HAP-1 (cell line): Measurements from ENCODE around the gene GOT2.

Source experiments
- DNase-seq, 2 experiments: peaks; one replicate each; pipeline ENCODE4 v3.0.0-alpha.2; 2016 to 2020; ENCODE audit warnings: low spot score in 2 of 2
- H3K27me3 ChIP-seq: fragments of 250-450 bp; sonication (Bioruptor Pico); 2 replicates; pipeline ENCODE4 v1.5.1; 2020; ENCODE audit warnings: low read depth, mild to moderate bottlenecking, moderate library complexity
- H3K36me3 ChIP-seq: fragments of 250-450 bp; sonication (Bioruptor Pico); replicated peaks from 2 replicates; pipeline ENCODE4 v1.5.1; 2020; ENCODE audit warnings: mild to moderate bottlenecking
- H3K4me1 ChIP-seq: fragments of 250-450 bp; sonication (Bioruptor Pico); 2 replicates; pipeline ENCODE4 v1.5.1; 2020; ENCODE audit warnings: mild to moderate bottlenecking
- H3K4me3 ChIP-seq: fragments of 250-450 bp; sonication (Bioruptor Pico); 2 replicates; pipeline ENCODE4 v1.5.1; 2020; ENCODE audit warnings: mild to moderate bottlenecking, moderate library complexity
- H3K9me3 ChIP-seq: fragments of 250-450 bp; sonication (Bioruptor Pico); 2 replicates; pipeline ENCODE4 v1.5.1; 2020; ENCODE audit warnings: mild to moderate bottlenecking, moderate library complexity
- in situ Hi-C: fragments of 300-500 bp; cut with MboI; formaldehyde crosslinking; loops from 3 replicates; pipeline ENCODE4 v1.14.3; 2020; ENCODE audit warnings: low sequenced_read_pairs, inconsistent platforms, mixed read lengths

GOT2 gene

DNA sequence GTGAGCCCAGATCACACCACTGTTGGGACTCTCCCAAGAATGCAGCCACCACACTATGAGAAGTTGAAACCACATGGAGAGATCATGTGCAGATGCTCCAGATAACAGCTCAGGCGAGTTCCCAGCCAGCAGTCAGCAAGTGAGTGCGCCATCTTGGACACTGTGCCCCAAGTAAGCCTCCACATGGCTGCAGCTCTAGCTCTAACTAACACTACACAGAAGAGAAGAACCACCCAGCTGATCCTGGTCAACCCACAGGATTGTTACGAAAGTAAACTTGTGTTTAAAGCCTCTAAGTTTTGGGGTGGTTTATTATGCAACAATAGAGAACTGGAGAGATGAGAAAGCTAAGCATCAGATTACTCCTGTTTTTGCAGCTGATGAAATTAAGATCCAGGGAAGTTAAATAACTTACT is 75.3 kb downstream of the GOT2 start:
- Histone ChIP-seq H3K9me3 (no peaks in the 10 kb centered on the region), H3K4me1 (peaks cover 8% of the 10 kb centered on the region), H3K27me3 (no peaks in the 10 kb centered on the region), H3K36me3 (no peaks in the 10 kb centered on the region), H3K4me3 (no peak overlapping the region)
- no peak for DNase-seq
- in situ Hi-C loops = no loop called here
